Large intestine (tissue), 3 donors: ENCODE data around the gene QRFPR. TPM values are rescaled to one million over a fixed set of nuclear protein-coding genes. Genes with fewer than 3 reads are reported as not detected.
"Not testable (repeated sequence)": the region's sequence is repeated elsewhere in the genome, so short reads cannot be mapped to it uniquely, and the experiment has no call there.

Source experiments
- DNase-seq, 2 donors: peaks; one replicate each; pipeline versions ENCODE4 v3.0.0 to v3.0.0-alpha.2; 2013
- H3K27ac ChIP-seq: one replicate; pipeline ENCODE4 v1.5.1; 2013; ENCODE audit warnings: low read length
- H3K27me3 ChIP-seq: 2 replicates; pipeline ENCODE4 v1.6.1; 2013; ENCODE audit warnings: low read length; ENCODE audit not compliant: control insufficient read depth, insufficient read depth
- H3K36me3 ChIP-seq: 2 replicates; pipeline ENCODE4 v1.6.1; 2013; ENCODE audit warnings: low read length; ENCODE audit not compliant: control insufficient read depth, insufficient read depth
- H3K4me1 ChIP-seq: one replicate; pipeline ENCODE4 v1.6.1; 2013; ENCODE audit warnings: low read length; ENCODE audit not compliant: control insufficient read depth, insufficient read depth
- H3K4me3 ChIP-seq: one replicate; pipeline ENCODE4 v1.5.1; 2013; ENCODE audit warnings: low read length
- H3K9me3 ChIP-seq: one replicate; pipeline ENCODE4 v1.6.1; 2013; ENCODE audit warnings: mild to moderate bottlenecking, low read depth, low read length, moderate library complexity; ENCODE audit not compliant: control insufficient read depth
- WGBS: methylation state at CpG from one replicate; pipeline ENCODE4 v1.1.5; 2013; ENCODE audit warnings: low lambda C conversion rate; ENCODE audit not compliant: insufficient coverage; 5-methylcytosine and 5-hydroxymethylcytosine counted together
- polyA plus RNA-seq: library from polyadenylated mRNA; unstranded; fragments of 120-200 nt; gene quantifications from one replicate; pipeline ENCODE4 v1.2.1, GENCODE V29; 2013

The QRFPR gene
- polyA plus RNA-seq, 1 donor, result 0.97 TPM

GRCh38 chr4:121340247-121340646, 40.6 kb downstream of the QRFPR start:
- Histone ChIP-seq H3K4me3 (no peak overlapping the region), H3K27ac (no peak overlapping the region), H3K27me3 (no peaks in the 10 kb centered on the region), H3K4me1 (no peaks in the 10 kb centered on the region), H3K36me3 (no peaks in the 10 kb centered on the region), H3K9me3 (no peaks in the 10 kb centered on the region)
- no peak for DNase-seq
- 100% methylated on average over 1 of the region's 2 CpGs for WGBS

DNA sequence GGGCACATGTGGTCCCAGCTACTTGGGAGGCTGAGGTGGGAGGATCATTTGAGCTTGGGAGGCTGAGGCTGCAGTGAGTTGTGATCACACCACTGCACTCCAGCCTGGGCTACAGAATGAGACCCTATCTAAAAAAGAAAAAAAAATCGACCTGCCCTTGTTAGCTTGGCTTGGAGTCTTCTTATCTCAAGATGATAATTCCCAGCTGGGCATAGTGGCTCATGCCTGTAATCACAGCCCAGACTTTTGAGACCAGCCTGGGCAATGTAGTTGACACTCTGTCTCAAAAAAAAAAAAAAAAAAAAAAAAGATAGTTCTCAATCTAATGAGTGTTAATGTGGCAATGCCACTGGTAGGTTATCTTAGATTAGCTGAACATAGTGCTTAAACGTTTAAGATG, 41.0 kb downstream of the QRFPR start:
- H3K9me3 ChIP-seq, result no peaks in the 10 kb centered on the region
- no peaks in the 10 kb centered on the region for H3K4me1 ChIP-seq
- H3K36me3 ChIP-seq, result no peaks in the 10 kb centered on the region
- no CpG with 5 or more reads among the region's 2 CpGs for whole genome bisulfite sequencing
- H3K27ac ChIP-seq, result no peak overlapping the region
- H3K4me3 ChIP-seq, result no peak overlapping the region
- no peak for DNase-seq
- H3K27me3 ChIP-seq, result no peaks in the 10 kb centered on the region

DNA sequence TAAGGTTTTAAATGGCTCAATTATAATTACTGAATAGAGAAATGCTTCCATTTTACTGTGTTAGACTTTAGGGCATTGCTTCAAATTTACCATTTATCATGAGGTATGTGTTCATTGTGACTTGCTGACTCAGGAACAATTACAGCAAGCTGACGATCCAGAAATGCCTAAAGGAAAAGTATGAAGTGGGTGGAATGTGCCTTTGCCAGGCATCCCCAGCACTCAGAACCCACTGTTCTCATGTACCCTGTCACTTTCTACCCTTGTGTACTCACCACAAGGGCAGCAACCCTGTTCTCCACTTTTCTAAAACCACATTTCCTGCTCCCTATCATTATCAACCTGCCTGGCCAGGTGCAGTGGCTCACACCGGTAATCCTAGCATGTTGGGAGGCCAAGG, 41.5 kb downstream of the QRFPR start:
- H3K4me1 ChIP-seq, result no peaks in the 10 kb centered on the region
- H3K27ac ChIP-seq, result no peak overlapping the region
- no peaks in the 10 kb centered on the region for H3K27me3 ChIP-seq
- H3K9me3 ChIP-seq, result no peaks in the 10 kb centered on the region
- no CpG with 5 or more reads among the region's 2 CpGs for WGBS
- no peak for DNase-seq
- H3K4me3 ChIP-seq, result no peak overlapping the region
- no peaks in the 10 kb centered on the region for H3K36me3 ChIP-seq

DNA sequence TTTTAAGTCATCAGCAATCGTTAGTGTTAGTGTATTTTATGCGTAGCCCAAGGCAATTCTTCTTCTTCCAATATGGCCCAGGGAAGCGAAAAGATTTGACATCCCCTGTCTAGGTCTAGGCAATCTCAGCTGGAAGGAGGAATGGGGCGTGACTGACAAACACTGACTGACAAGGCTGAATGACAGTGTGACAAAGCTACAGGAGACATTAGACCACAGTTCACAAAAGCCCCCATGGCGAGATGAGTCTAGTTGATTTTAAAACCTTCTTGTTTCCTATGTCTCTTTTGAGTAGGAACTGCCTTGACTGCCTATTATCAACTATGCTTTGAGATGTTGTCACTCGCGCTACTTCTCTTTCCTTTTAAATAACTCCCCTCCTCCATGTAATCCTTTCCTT, 42.3 kb downstream of the QRFPR start:
- Histone ChIP-seq H3K4me3 (no peak overlapping the region), H3K27me3 (no peaks in the 10 kb centered on the region), H3K36me3 (no peaks in the 10 kb centered on the region), H3K9me3 (no peaks in the 10 kb centered on the region), H3K4me1 (no peaks in the 10 kb centered on the region), H3K27ac (no peak overlapping the region)
- no peak for DNase-seq
- 100% methylated on average over 2 of the region's 7 CpGs for WGBS

GRCh38 chr4:121336706-121337105, 44.1 kb downstream of the QRFPR start:
- DNase-seq, result no peak
- Histone ChIP-seq H3K4me3 (no peak overlapping the region), H3K36me3 (no peaks in the 10 kb centered on the region), H3K9me3 (no peaks in the 10 kb centered on the region), H3K4me1 (no peaks in the 10 kb centered on the region), H3K27ac (no peak overlapping the region), H3K27me3 (no peaks in the 10 kb centered on the region)
- no CpG with 5 or more reads among the region's 2 CpGs for WGBS

GRCh38 chr4:121330180-121330665, 50.6 kb downstream of the QRFPR start:
- DNase-seq, result no peak
- H3K27me3 ChIP-seq, result no peaks in the 10 kb centered on the region
- no peaks in the 10 kb centered on the region for H3K36me3 ChIP-seq
- no peaks in the 10 kb centered on the region for H3K9me3 ChIP-seq
- H3K4me1 ChIP-seq, result no peaks in the 10 kb centered on the region
- no peak overlapping the region for H3K4me3 ChIP-seq
- no peak overlapping the region for H3K27ac ChIP-seq
- no CpG with 5 or more reads among the region's 4 CpGs for WGBS

GRCh38 chr4:121326597-121326996, 54.2 kb downstream of the QRFPR start:
- no peaks in the 10 kb centered on the region for H3K27me3 ChIP-seq
- no peak overlapping the region for H3K27ac ChIP-seq
- WGBS, result no CpG with 5 or more reads among the region's 1 CpG
- DNase-seq, result no peak
- H3K36me3 ChIP-seq, result no peaks in the 10 kb centered on the region
- no peaks in the 10 kb centered on the region for H3K9me3 ChIP-seq
- H3K4me1 ChIP-seq, result no peaks in the 10 kb centered on the region
- H3K4me3 ChIP-seq, result no peak overlapping the region

DNA sequence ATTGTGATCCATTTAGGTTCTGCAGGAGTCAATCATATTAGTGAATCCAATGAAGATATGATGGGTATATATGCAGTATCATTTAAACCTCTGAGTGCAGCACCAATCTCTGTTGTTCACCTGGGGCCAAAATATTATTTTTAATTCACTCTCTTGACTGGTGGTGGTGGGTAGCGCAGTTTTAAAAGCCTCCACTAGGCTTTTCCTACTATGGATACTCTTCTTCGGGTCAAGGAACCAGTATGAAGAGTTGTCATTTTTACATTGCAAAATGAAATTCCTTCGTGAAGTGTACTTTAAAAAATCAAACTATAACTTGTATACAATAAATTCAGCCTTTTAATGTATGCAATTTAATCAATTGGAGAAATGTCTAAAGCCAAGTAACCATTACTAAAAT, 56.5 kb downstream of the QRFPR start:
- WGBS, result no CpG with 5 or more reads among the region's 3 CpGs
- no peak for DNase-seq
- no peaks in the 10 kb centered on the region for H3K9me3 ChIP-seq
- H3K4me1 ChIP-seq, result no peaks in the 10 kb centered on the region
- no peaks in the 10 kb centered on the region for H3K36me3 ChIP-seq
- no peak overlapping the region for H3K27ac ChIP-seq
- H3K27me3 ChIP-seq, result no peaks in the 10 kb centered on the region
- H3K4me3 ChIP-seq, result no peak overlapping the region

DNA sequence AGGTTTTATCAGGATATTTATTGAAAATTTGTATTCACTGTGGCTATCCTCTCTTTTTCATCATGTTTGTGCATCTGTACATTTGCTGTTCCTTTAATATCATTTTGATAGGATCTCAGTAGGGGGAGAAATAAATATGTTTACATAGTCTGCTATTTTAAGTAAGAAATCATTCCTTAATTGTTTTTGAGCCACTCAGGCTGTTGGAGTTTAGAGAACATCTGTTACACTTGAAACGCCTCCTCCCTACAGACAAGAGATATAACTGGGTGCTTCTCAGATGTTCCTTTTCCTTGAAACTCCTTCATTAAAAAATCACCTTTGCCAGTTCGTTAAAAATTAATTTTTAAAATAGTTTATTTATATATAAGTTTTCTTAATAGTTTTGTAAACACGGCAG, 59.4 kb downstream of the QRFPR start:
- no peaks in the 10 kb centered on the region for H3K36me3 ChIP-seq
- H3K9me3 ChIP-seq, result no peaks in the 10 kb centered on the region
- H3K4me3 ChIP-seq, result no peak overlapping the region
- no peak overlapping the region for H3K27ac ChIP-seq
- no peaks in the 10 kb centered on the region for H3K4me1 ChIP-seq
- DNase-seq, result no peak
- 78% methylated on average over 2 of the region's 3 CpGs for WGBS
- no peaks in the 10 kb centered on the region for H3K27me3 ChIP-seq

DNA sequence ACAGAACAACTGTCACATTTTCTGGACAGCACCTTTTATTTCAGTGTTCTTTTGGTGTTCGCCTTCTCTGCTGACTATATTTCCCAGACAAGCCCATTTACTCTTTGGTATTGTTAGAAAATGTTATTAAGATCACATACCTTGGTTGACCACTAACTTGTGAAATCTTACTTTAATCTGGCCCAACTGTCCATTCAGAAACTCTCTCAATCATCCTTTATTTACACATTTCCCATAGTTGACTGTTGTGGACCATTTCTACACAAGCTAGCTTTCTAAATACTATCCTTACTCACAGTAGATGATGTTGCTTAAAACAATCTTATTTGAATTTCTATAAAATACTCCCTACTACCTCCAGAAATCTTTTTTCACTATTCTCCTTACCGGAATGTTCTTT, 64.7 kb downstream of the QRFPR start:
- Histone ChIP-seq H3K36me3 (no peaks in the 10 kb centered on the region), H3K4me1 (no peaks in the 10 kb centered on the region), H3K9me3 (no peaks in the 10 kb centered on the region), H3K4me3 (no peak overlapping the region), H3K27me3 (no peaks in the 10 kb centered on the region), H3K27ac (no peak overlapping the region)
- WGBS, result 94% methylated on average over 2 of the region's 2 CpGs
- no peak for DNase-seq

GRCh38 chr4:121313430-121313829, 67.4 kb downstream of the QRFPR start:
- not testable (repeated sequence) for H3K27ac ChIP-seq, H3K27me3 ChIP-seq, DNase-seq, H3K4me1 ChIP-seq, H3K9me3 ChIP-seq, H3K4me3 ChIP-seq, H3K36me3 ChIP-seq
- no CpG with 5 or more reads among the region's 2 CpGs for WGBS
